ENCODE data around the gene GNGT2. TPM values are rescaled to one million over a fixed set of nuclear protein-coding genes. Genes with fewer than 3 reads are reported as not detected.

GNGT2 gene
- total RNA-seq, 2 experiments from 2014 or later, result 23.2 to 29.0 TPM

GRCh38 chr17:49162866-49163265, 47.5 kb downstream of the GNGT2 start:
- no peaks in the 10 kb centered on the region for H3K9me3 Mint-ChIP-seq
- H3K27ac Mint-ChIP-seq, result no peak overlapping the region
- H3K4me1 Mint-ChIP-seq (ENCODE audit: low read depth), result no peaks in the 10 kb centered on the region
- CTCF ChIA-PET, result no interaction called here
- H3K27me3 Mint-ChIP-seq, result peaks cover 24% of the 10 kb centered on the region
- no peak overlapping the region for H3K4me3 Mint-ChIP-seq
- no peaks in the 10 kb centered on the region for H3K36me3 Mint-ChIP-seq
- no peak for DNase-seq
- POLR2A ChIA-PET, result no interaction called here
- intact Hi-C loops (cut with micrococcal nuclease), result no loop called here

- Mint-ChIP-seq H3K4me1 (ENCODE audit: low read depth) (no peaks in the 10 kb centered on the region), H3K4me3 (no peak overlapping the region), H3K36me3 (no peaks in the 10 kb centered on the region), H3K9me3 (no peaks in the 10 kb centered on the region), H3K27me3 (peaks cover 30% of the 10 kb centered on the region), H3K27ac (no peak overlapping the region)
- POLR2A ChIA-PET, result no interaction called here
- intact Hi-C loops (cut with micrococcal nuclease), result no loop called here
- DNase-seq, result no peak
- CTCF ChIA-PET, result no interaction called here
Observed at GRCh38 chr17:49157784-49158183, 52.6 kb downstream of the GNGT2 start.

GRCh38 chr17:49156256-49156655, 54.1 kb downstream of the GNGT2 start:
- DNase-seq, result no peak
- H3K4me1 Mint-ChIP-seq (ENCODE audit: low read depth), result no peaks in the 10 kb centered on the region
- peaks cover 30% of the 10 kb centered on the region for H3K27me3 Mint-ChIP-seq
- CTCF ChIA-PET, result interaction anchor here (1.1 kb wide), 1 partner anchor 71 kb away, joined by 3 read pairs; no protein-coding TSS in a partner anchor
- H3K36me3 Mint-ChIP-seq, result no peaks in the 10 kb centered on the region
- H3K27ac Mint-ChIP-seq, result no peak overlapping the region
- no peak overlapping the region for H3K4me3 Mint-ChIP-seq
- intact Hi-C loops (cut with micrococcal nuclease), result no loop called here
- H3K9me3 Mint-ChIP-seq, result no peaks in the 10 kb centered on the region
- POLR2A ChIA-PET, result no interaction called here

Other genes starting within 250 kb of the GNGT2 start
- not detected for gene GIP, start 242.0 kb downstream of the GNGT2 start, total RNA-seq
- gene IGF2BP1, start 213.2 kb downstream of the GNGT2 start, total RNA-seq, result under 1 TPM; 0.22 to 0.29 TPM
- gene B4GALNT2, start 77.8 kb downstream of the GNGT2 start, total RNA-seq, result not detected
- gene ABI3, start 133 bp upstream of the GNGT2 start, total RNA-seq, result 10 to 100 TPM; 19.7 to 19.8 TPM
- gene PHOSPHO1, start 20.2 kb upstream of the GNGT2 start, total RNA-seq, result not detected
- 1 to 10 TPM; 5.7 to 7.2 TPM for gene ZNF652, start 151.7 kb upstream of the GNGT2 start, total RNA-seq
- 100 to 1,000 TPM; 280 to 295 TPM for gene PHB1, start 204.3 kb upstream of the GNGT2 start, total RNA-seq

All from activated CD4-positive, alpha-beta memory T cell treated with anti-CD3 and anti-CD28 coated beads for 36 hours (primary cell).